Islet precursor cell (in vitro differentiated cells): ENCODE measurements around the gene OR10H4.
"Not testable (repeated sequence)": the region's sequence is repeated elsewhere in the genome, so short reads cannot be mapped to it uniquely, and the experiment has no call there.

Experiments used
- DNase-seq: peaks from one replicate; pipeline ENCODE4 v3.0.0-alpha.2; 2018

The OR10H4 gene

GRCh38 chr19:15948223-15949058 is at the start of gene OR10H4:
TSS of gene OR10H4 (plus strand) at chr19:15949008. CDS start at chr19:15949008, 0 bp downstream.
- DNase-seq = no peak

- not testable (repeated sequence) for DNase-seq
Measured at GRCh38 chr19:15899561-15899960, 49.2 kb upstream of the OR10H4 start.

- DNase-seq = not testable (repeated sequence)
Measured at GRCh38 chr19:15900032-15900431, 48.8 kb upstream of the OR10H4 start.

GRCh38 chr19:15900504-15900903 is 48.3 kb upstream of the OR10H4 start:
- no peak for DNase-seq

GRCh38 chr19:15902254-15902653 is 46.6 kb upstream of the OR10H4 start:
- DNase-seq = no peak

- DNase-seq = not testable (repeated sequence)
Measured at GRCh38 chr19:15902898-15903297, 45.9 kb upstream of the OR10H4 start.

- DNase-seq = no peak
Measured at GRCh38 chr19:15905026-15905425, 43.8 kb upstream of the OR10H4 start.

GRCh38 chr19:15911599-15912235 is 37.1 kb upstream of the OR10H4 start:
- no peak for DNase-seq

- no peak for DNase-seq
Measured at GRCh38 chr19:15913384-15913783, 35.4 kb upstream of the OR10H4 start.

GRCh38 chr19:15913830-15914229 is 35.0 kb upstream of the OR10H4 start:
- DNase-seq = no peak

GRCh38 chr19:15915109-15915508 is 33.7 kb upstream of the OR10H4 start:
- no peak for DNase-seq

- no peak for DNase-seq
Measured at GRCh38 chr19:15919243-15919642, 29.6 kb upstream of the OR10H4 start.

- no peak for DNase-seq
Measured at GRCh38 chr19:15922021-15922420, 26.8 kb upstream of the OR10H4 start.

- DNase-seq = no peak
Measured at GRCh38 chr19:15923702-15924101, 25.1 kb upstream of the OR10H4 start.

- DNase-seq = no peak
Measured at GRCh38 chr19:15926484-15926883, 22.3 kb upstream of the OR10H4 start.

GRCh38 chr19:15928321-15928720 is 20.5 kb upstream of the OR10H4 start:
- no peak for DNase-seq

- DNase-seq = not testable (repeated sequence)
Measured at GRCh38 chr19:15933761-15934331, 15.0 kb upstream of the OR10H4 start.

- no peak for DNase-seq
Measured at GRCh38 chr19:15934332-15935078, 14.3 kb upstream of the OR10H4 start, which contains the start of gene CYP4F11. TSS of gene CYP4F11 (minus strand) at chr19:15934529. CDS start at chr19:15934408, 121 bp downstream.

GRCh38 chr19:15935167-15935702 is 13.6 kb upstream of the OR10H4 start:
- no peak for DNase-seq

GRCh38 chr19:15936173-15936572 is 12.6 kb upstream of the OR10H4 start:
- no peak for DNase-seq

- DNase-seq = no peak
Measured at GRCh38 chr19:15936950-15937349, 11.9 kb upstream of the OR10H4 start.

GRCh38 chr19:15937771-15938170 is 11.0 kb upstream of the OR10H4 start:
- no peak for DNase-seq

GRCh38 chr19:15944401-15944800 is 4.4 kb upstream of the OR10H4 start:
- DNase-seq = no peak
